ENCODE measurements around the gene CAPN12.

- TF ChIP-seq CTCF (conservative IDR thresholded peaks at IDR 0.05; ENCODE audit: low read depth, low read length) (no peak), EZH2 (IDR thresholded peaks at IDR 0.05; ENCODE audit: borderline replicate concordance, low read depth, low read length, poor library complexity, severe bottlenecking) (no peak)
Measured at GRCh38 chr19:38736036-38736412, 8.2 kb downstream of the CAPN12 start.
